ENCODE measurements around the gene PSMG3.

Gene PSMG3

GRCh38 chr7:1569833-1570632 is at the start of gene PSMG3:
Gene PSMG3 (minus strand): TSS chr7:1570032. CDS start chr7:1569339, 693 bp downstream.
- in situ Hi-C loops (cut with HindIII; ENCODE audit: low sequenced_read_pairs), result no loop called here

DNA sequence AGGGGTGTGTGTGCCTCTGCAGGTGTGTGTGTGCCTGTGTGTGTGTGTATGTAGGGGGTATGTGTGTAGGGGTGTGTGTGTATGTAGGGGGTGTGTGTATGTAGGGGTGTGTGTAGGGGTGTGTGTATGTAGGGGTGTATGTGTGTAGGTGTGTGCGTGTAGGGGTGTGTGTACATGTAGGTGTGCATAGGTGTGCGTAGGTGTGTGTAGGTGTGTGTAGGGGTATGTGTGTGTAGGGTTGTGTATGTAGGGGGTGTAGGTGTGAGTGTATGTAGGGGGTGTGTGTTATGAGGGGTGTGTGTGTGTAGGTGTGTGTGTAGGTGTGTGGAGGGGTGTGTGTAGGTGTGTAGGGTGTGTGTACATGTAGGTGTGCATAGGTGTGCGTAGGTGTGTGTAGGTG is 48.6 kb upstream of the PSMG3 start:
- in situ Hi-C loops (cut with HindIII; ENCODE audit: low sequenced_read_pairs), result no loop called here

- in situ Hi-C loops (cut with HindIII; ENCODE audit: low sequenced_read_pairs), result no loop called here
Measured at GRCh38 chr7:1617957-1618356, 48.1 kb upstream of the PSMG3 start.

- in situ Hi-C loops (cut with HindIII; ENCODE audit: low sequenced_read_pairs), result no loop called here
Measured at GRCh38 chr7:1616741-1617140, 46.9 kb upstream of the PSMG3 start.

- in situ Hi-C loops (cut with HindIII; ENCODE audit: low sequenced_read_pairs), result no loop called here
Measured at GRCh38 chr7:1611708-1612241, 41.9 kb upstream of the PSMG3 start.

DNA sequence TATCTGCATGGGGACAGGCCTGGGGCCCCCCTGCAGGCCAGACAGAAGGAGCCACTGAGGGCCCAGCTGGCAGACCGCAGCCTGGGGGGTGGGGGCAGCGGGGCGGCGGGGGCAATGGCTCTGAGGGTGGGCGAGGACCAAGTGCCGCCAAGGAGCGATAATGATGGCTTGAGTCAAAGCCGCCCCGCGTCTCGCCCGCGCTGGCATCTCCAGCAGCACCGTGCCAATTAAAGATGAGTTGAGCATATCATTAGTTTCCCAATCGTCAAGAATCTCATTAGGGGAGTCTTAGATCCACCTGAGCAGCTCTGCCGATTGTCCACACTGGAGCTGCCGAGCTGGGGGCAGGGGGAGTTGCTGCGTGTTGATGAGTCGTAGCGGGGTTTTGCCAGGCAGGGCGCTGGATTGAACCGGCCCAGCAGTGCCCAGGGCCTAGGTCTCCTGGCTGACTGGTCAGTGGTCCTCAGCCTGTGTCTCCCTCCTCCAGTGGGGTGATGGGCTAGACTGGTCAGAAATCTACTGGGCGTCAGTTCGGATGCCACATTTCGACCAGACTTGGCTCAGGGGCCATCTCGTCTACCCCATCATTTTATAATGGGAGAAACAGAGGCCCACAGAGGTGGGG is 41.0 kb upstream of the PSMG3 start:
- in situ Hi-C loops (cut with HindIII; ENCODE audit: low sequenced_read_pairs), result no loop called here

DNA sequence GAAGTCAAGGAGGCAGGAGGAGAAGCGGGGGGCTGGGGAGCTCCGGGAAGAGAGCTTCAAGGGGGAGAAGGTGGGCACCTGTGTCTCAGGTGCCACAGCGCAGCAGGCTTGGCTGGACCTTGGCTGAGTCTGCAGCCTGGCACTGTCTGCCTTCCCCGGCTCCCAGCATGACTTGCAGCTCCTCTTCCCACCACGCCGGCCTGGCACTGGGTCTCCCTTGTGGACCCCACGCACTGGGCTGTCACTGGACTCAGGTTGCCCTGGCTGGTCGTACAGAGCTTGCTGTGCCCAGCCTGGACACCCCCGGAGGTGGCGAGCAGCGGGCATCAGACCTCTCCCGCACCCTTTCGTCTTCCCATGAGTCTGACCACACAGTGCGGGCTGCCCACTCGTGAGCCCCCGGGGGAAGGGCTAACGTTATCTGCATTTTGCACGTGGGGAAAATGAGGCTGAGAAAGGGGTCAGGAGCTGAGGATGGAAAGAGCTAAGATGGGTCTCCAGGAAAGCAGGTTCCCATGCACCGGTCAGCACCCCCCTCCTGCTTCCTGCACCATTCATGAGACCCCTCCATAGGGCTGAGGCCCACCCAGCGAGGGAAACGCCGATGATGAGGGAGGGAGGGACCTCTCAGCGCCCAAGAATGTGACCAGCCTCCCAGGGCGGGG is 40.3 kb upstream of the PSMG3 start:
- in situ Hi-C loops (cut with HindIII; ENCODE audit: low sequenced_read_pairs), result no loop called here

- in situ Hi-C loops (cut with HindIII; ENCODE audit: low sequenced_read_pairs), result no loop called here
Measured at GRCh38 chr7:1609023-1609422, 39.2 kb upstream of the PSMG3 start.

GRCh38 chr7:1608318-1608717 is 38.5 kb upstream of the PSMG3 start:
- in situ Hi-C loops (cut with HindIII; ENCODE audit: low sequenced_read_pairs), result no loop called here

- in situ Hi-C loops (cut with HindIII; ENCODE audit: low sequenced_read_pairs), result no loop called here
Measured at GRCh38 chr7:1607696-1608095, 37.9 kb upstream of the PSMG3 start.

GRCh38 chr7:1607001-1607400 is 37.2 kb upstream of the PSMG3 start:
- in situ Hi-C loops (cut with HindIII; ENCODE audit: low sequenced_read_pairs), result no loop called here

GRCh38 chr7:1604383-1604782 is 34.6 kb upstream of the PSMG3 start:
- in situ Hi-C loops (cut with HindIII; ENCODE audit: low sequenced_read_pairs), result no loop called here

DNA sequence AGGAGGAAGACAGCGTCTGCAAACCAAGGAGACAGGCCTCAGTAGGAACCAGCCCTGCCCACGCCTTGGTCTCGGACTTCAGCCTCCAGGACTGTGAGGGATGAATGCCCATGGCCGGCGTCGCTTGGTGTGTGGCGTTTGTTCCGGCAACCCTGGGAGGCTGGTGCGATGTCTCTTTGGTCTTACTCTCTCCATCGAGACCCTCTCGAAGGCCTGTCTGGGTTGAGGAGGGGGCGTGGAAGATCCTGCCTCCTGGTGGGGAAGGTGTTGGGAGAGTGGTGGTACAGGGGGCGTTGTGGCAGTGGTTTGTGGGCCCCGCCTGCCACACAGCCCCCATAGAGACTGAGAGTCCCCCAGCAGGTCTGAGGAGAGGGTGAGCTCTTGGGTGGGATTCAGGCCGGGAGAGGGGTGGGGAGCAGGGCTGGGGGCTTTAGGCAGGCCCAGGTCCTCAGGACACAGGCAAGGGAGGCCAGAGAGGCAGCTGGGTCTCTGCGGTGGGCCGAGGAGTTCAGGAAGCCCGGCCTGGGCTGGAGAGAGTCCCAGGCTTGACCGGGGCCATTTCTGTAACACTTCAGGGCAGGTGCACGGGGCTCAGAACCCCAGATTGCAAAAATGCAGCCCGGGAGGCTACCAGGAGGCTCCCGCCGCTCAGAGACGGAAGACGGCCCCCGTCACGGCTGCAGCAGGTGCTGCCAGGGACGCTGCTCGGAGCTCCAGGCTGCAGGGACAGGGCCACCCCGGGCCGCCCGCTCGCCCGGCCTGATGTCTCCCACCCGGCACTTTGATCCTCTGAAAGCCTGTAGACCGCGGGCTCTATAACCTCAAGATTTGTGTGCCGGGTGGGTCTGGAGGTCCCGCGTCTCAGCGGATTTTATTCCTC is 33.8 kb upstream of the PSMG3 start:
- in situ Hi-C loops (cut with HindIII; ENCODE audit: low sequenced_read_pairs), result no loop called here

- in situ Hi-C loops (cut with HindIII; ENCODE audit: low sequenced_read_pairs), result no loop called here
Measured at GRCh38 chr7:1602386-1602785, 32.6 kb upstream of the PSMG3 start.

- in situ Hi-C loops (cut with HindIII; ENCODE audit: low sequenced_read_pairs), result no loop called here
Measured at GRCh38 chr7:1601956-1602355, 32.1 kb upstream of the PSMG3 start.

DNA sequence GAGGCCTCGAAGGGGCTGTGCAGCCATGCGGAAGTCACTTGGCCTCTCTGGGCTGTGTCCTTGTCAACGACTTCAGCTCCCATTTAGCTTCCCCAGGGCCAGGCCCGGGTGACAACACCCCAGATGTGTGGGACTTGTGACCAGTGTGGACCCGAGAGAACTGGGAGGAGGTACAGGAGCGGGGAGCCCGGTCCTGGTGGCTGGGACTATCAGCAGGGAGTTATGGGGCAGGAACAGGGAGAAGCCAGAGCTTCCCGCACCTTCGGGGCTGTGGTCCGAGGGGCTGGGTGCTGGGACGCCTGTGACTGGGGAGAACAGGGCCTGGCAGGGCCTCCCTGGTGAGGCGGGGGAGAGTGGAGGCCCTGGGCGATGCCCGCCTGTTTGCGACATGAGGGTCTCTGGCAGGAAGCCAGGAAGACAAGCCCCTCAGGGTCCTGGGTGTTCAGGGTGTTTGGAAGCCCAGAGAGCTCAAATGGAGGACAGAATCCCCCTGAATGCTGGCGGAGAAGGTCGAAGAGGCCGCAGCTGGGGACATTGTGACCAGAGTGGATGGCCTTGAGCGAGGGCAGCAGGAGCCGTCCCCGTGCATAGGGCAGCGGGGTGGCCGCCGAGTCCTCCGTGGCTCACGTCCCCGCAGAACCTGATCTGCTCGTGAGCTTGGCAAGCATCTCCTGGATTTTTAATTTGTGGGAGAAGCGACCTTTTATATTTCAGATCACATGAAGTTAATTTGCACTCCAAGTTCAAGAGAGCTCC is 30.0 kb upstream of the PSMG3 start:
- in situ Hi-C loops (cut with HindIII; ENCODE audit: low sequenced_read_pairs), result no loop called here

DNA sequence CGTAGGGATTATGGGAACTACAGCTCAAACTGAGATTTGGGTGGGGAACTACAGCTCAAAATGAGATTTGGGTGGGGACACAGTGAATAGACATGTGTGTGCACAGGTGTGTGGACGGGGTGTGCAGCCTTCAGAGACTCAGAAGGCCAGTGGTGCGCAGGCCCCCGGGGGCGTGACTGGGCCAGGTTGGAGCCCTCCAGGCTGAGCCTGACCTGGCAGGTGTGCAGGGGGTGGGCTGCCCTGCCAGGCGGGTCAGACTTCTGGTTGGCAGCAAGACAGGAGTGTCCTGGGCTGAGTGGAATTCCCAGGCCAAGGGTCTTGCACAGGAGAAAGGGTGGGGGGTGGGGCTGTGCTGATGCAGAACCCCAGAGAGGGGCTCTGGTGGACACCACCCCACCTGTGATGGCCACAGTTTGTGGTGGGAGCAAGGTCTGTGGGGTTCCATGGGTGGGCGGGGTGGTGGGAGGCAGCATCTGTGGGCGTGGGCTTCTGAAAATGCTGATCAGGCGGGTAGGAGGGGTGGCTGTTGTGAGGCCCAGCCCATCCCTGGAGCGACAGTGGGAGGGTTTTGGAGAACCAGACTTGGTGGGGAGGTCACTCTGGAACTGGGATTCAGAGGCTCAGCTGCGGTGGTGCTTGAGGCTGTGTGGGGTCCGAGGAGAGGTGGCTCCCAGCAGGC is 29.3 kb upstream of the PSMG3 start:
- in situ Hi-C loops (cut with HindIII; ENCODE audit: low sequenced_read_pairs), result no loop called here

GRCh38 chr7:1598286-1598685 is 28.5 kb upstream of the PSMG3 start:
- in situ Hi-C loops (cut with HindIII; ENCODE audit: low sequenced_read_pairs), result no loop called here

DNA sequence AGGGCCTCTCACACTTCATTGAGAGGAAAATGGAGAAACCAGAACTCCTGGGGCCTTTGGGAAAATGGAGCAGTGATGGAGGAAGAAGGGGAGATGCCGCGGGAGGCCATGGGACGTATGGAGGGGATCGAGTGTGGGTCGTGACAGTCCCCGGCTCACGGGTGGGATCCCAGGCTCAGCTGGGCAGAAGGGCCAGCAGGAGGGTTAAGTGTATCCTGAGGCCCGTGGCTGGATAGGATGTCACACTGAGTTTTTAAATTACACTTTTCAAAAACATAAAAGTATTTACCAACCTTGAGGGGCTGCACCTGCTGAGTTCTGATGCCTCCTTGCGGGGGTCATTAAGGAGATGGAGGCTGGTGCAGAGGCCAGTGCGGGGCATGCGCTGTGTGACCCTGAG is 28.0 kb upstream of the PSMG3 start:
- in situ Hi-C loops (cut with HindIII; ENCODE audit: low sequenced_read_pairs), result no loop called here
